Measurements from ENCODE around the gene ATP6V1E1. TPM values are rescaled to one million over a fixed set of nuclear protein-coding genes. Genes with fewer than 3 reads are reported as not detected.

ATP6V1E1 gene
- total RNA-seq, 1 experiment from 2014 or later, result 89.2 TPM

DNA sequence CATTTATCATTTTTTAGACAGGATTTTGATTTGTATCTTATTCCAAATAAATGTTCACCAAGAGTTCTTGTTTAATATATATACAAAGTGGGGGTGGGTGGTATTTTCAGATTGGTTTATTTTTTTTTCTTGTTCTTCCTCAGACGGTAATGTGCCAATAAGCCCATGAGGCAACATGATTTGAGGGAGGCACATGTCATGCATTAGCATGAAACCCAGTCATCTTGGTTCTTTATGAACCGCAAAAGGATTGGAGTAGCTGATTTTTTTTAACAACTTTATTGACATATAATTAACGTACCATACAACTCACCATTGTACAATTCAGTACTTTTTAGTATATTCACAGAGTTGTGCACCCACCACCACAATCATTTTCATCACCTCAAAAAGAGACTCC is 12.7 kb upstream of the ATP6V1E1 start:
- Histone ChIP-seq H3T11ph (ENCODE audit: low read length) (no peak overlapping the region), H3K14ac (ENCODE audit: insufficient read depth, low read length) (no peak overlapping the region), H3K23me2 (ENCODE audit: insufficient read length, low read depth, low read length, poor library complexity, severe bottlenecking) (peaks cover 6% of the 10 kb centered on the region), H3K56ac (ENCODE audit: insufficient read length, low read depth, low read length) (no peak overlapping the region), H3K9me3 (ENCODE audit: control insufficient read depth, low read depth, low read length) (no peaks in the 10 kb centered on the region), H3K79me1 (ENCODE audit: insufficient read depth, low read depth, low read length, poor library complexity, severe bottlenecking) (no peaks in the 10 kb centered on the region), H3K27ac (ENCODE audit: insufficient read length, low read depth, low read length) (no peak overlapping the region), H3K9ac (ENCODE audit: extremely low read depth, insufficient read length, low read length) (no peak overlapping the region), H4K8ac (replicated peaks; ENCODE audit: insufficient read length, low read depth, low read length) (no peak overlapping the region), H2BK5ac (ENCODE audit: insufficient read length, low read length) (no peak overlapping the region), H2AFZ (ENCODE audit: low read length) (no peak overlapping the region), H2BK15ac (ENCODE audit: low read depth, low read length) (no peak overlapping the region), H4K20me1 (ENCODE audit: control insufficient read depth, insufficient read depth, insufficient read length) (no peaks in the 10 kb centered on the region), H4K91ac (ENCODE audit: insufficient read length, low read depth, low read length) (no peak overlapping the region), H2BK12ac (ENCODE audit: insufficient read length, low read depth, low read length) (no peak overlapping the region), H2AK5ac (ENCODE audit: insufficient read length, low read length) (no peak overlapping the region), H3K4ac (ENCODE audit: low read depth, low read length) (no peak overlapping the region), H4K5ac (ENCODE audit: insufficient read length, low read depth, low read length) (no peak overlapping the region), H3K4me2 (ENCODE audit: insufficient read depth, insufficient read length, low read length) (no peak overlapping the region), H3K18ac (ENCODE audit: insufficient read length, low read depth, low read length) (no peak overlapping the region), H2BK20ac (ENCODE audit: low read depth, low read length, poor library complexity, severe bottlenecking) (no peak overlapping the region), H3K79me2 (ENCODE audit: insufficient read depth, low read length) (0 out of 2 replicates have a peak, but pooled peaks cover 3% of the 10 kb centered on the region), H2BK120ac (ENCODE audit: low read depth, low read length, poor library complexity, severe bottlenecking) (no peak overlapping the region), H3K4me1 (ENCODE audit: insufficient read depth, low read length) (no peaks in the 10 kb centered on the region; the same call in 1 of the 2 replicates), H3K27me3 (ENCODE audit: insufficient read depth, low read length) (no peaks in the 10 kb centered on the region), H3K23ac (ENCODE audit: insufficient read length, low read depth, low read length) (no peak overlapping the region)
- Mint-ChIP-seq H3K9me3 (peaks cover 2 to 5% of the 10 kb centered on the region in 2 experiments; a peak in 1 of 5 replicates), H3K27me3 (ENCODE audit: low read depth) (no peaks in the 10 kb centered on the region), H3K4me1 (peaks cover 6 to 18% of the 10 kb centered on the region in 2 experiments), H3K4me3 (no peak overlapping the region), H3K36me3 (ENCODE audit: insufficient read depth in 1 of 3, low read depth in 3 of 3) (peaks cover 12 to 21% (median 15%) of the 10 kb centered on the region in 3 experiments), H3K27ac (no peak overlapping the region)
- WGBS (ENCODE audit: extremely low coverage, insufficient read length, low lambda C conversion rate), result no CpG with 5 or more reads among the region's 3 CpGs
- TF ChIP-seq, protein P1, sequence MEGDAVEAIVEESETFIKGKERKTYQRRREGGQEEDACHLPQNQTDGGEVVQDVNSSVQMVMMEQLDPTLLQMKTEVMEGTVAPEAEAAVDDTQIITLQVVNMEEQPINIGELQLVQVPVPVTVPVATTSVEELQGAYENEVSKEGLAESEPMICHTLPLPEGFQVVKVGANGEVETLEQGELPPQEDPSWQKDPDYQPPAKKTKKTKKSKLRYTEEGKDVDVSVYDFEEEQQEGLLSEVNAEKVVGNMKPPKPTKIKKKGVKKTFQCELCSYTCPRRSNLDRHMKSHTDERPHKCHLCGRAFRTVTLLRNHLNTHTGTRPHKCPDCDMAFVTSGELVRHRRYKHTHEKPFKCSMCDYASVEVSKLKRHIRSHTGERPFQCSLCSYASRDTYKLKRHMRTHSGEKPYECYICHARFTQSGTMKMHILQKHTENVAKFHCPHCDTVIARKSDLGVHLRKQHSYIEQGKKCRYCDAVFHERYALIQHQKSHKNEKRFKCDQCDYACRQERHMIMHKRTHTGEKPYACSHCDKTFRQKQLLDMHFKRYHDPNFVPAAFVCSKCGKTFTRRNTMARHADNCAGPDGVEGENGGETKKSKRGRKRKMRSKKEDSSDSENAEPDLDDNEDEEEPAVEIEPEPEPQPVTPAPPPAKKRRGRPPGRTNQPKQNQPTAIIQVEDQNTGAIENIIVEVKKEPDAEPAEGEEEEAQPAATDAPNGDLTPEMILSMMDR (conservative IDR thresholded peaks at IDR 0.05), result no peak
- no peak for DNase-seq
